BE2C (cell line): ENCODE measurements around the gene WDR64.
A peak's percentile ranks its signal among the peaks of the same experiment; 100 is the strongest.
"Not testable (repeated sequence)": the region's sequence is repeated elsewhere in the genome, so short reads cannot be mapped to it uniquely, and the experiment has no call there.

Source experiments
- DNase-seq: peaks from one replicate; pipeline ENCODE4 v3.0.0-alpha.2; 2020
- H3K27me3 ChIP-seq: fragments of 250-450 bp; sonication (Bioruptor Pico); 2 replicates; pipeline ENCODE4 v1.5.1; 2020; ENCODE audit warnings: mild to moderate bottlenecking
- H3K36me3 ChIP-seq: fragments of 250-450 bp; sonication (Bioruptor Pico); 2 replicates; pipeline ENCODE4 v1.5.1; 2020; ENCODE audit warnings: mild to moderate bottlenecking
- H3K4me1 ChIP-seq: fragments of 250-450 bp; sonication (Bioruptor Pico); 2 replicates; pipeline ENCODE4 v1.5.1; 2020
- H3K4me3 ChIP-seq: 2 replicates; pipeline ENCODE4 v1.5.1; 2011; ENCODE audit warnings: low read depth, low read length
- H3K9me3 ChIP-seq: fragments of 250-450 bp; sonication (Bioruptor Pico); 2 replicates; pipeline ENCODE4 v1.5.1; 2020
- CTCF ChIP-seq: IDR thresholded peaks from 2 replicates; pipeline ENCODE4 v1.5.1; 2012; ENCODE audit warnings: mild to moderate bottlenecking, low read depth, low read length

The WDR64 gene

GRCh38 chr1:241825581-241825980 is 173.5 kb downstream of the WDR64 start:
- no peak for TF ChIP-seq CTCF
- Histone ChIP-seq H3K36me3 (no peaks in the 10 kb centered on the region), H3K4me3 (no peak overlapping the region), H3K4me1 (peaks cover 5% of the 10 kb centered on the region), H3K9me3 (no peaks in the 10 kb centered on the region), H3K27me3 (no peaks in the 10 kb centered on the region)
- no peak for DNase-seq

GRCh38 chr1:241826613-241827012 is 174.5 kb downstream of the WDR64 start:
- H3K4me1 ChIP-seq, H3K27me3 ChIP-seq, H3K36me3 ChIP-seq, DNase-seq, H3K4me3 ChIP-seq, H3K9me3 ChIP-seq: not testable (repeated sequence)

GRCh38 chr1:241827264-241827663 is 175.2 kb downstream of the WDR64 start:
- Histone ChIP-seq H3K27me3 (no peaks in the 10 kb centered on the region), H3K4me3 (no peak overlapping the region), H3K9me3 (no peaks in the 10 kb centered on the region), H3K4me1 (peaks cover 5% of the 10 kb centered on the region), H3K36me3 (no peaks in the 10 kb centered on the region)
- no peak for TF ChIP-seq CTCF
- DNase-seq: no peak

GRCh38 chr1:241828463-241829021 is 176.5 kb downstream of the WDR64 start:
- peaks cover 5% of the 10 kb centered on the region for H3K4me1 ChIP-seq
- H3K9me3 ChIP-seq: no peaks in the 10 kb centered on the region
- no peak for DNase-seq
- H3K4me3 ChIP-seq: no peak overlapping the region
- H3K27me3 ChIP-seq: no peaks in the 10 kb centered on the region; the same call in 1 of the 2 replicates
- H3K36me3 ChIP-seq: no peaks in the 10 kb centered on the region
- TF ChIP-seq CTCF: no peak

- no peaks in the 10 kb centered on the region; the same call in 1 of the 2 replicates for H3K27me3 ChIP-seq
- no peak overlapping the region for H3K4me3 ChIP-seq
- TF ChIP-seq CTCF: no peak
- no peaks in the 10 kb centered on the region for H3K36me3 ChIP-seq
- DNase-seq: no peak
- H3K9me3 ChIP-seq: no peaks in the 10 kb centered on the region
- H3K4me1 ChIP-seq: peaks cover 5% of the 10 kb centered on the region
Observed at GRCh38 chr1:241829468-241829867, 177.4 kb downstream of the WDR64 start.

- no peak for DNase-seq
- no peaks in the 10 kb centered on the region for H3K36me3 ChIP-seq
- peaks cover 3% of the 10 kb centered on the region; the same call in 1 of the 2 replicates for H3K27me3 ChIP-seq
- no peak overlapping the region for H3K4me3 ChIP-seq
- H3K9me3 ChIP-seq: no peaks in the 10 kb centered on the region
- TF ChIP-seq CTCF: peak; percentile 75
- H3K4me1 ChIP-seq: no peaks in the 10 kb centered on the region
Observed at GRCh38 chr1:241834733-241835377, 182.8 kb downstream of the WDR64 start.
